Left ventricle myocardium inferior (tissue), 1 donor: ENCODE measurements around the gene SULF2. TPM values are rescaled to one million over a fixed set of nuclear protein-coding genes. Genes with fewer than 3 reads are reported as not detected.

ENCODE experiments used
- DNase-seq: peaks from one replicate; pipeline ENCODE4 v3.0.0-alpha.2; 2020
- H3K27ac ChIP-seq: fragments of 200-600 bp; replicated peaks from 2 replicates; pipeline ENCODE4 v1.8.0; 2021
- H3K27me3 ChIP-seq: fragments of 200-600 bp; 2 replicates; pipeline ENCODE4 v1.8.0; 2021; ENCODE audit warnings: low read depth
- H3K36me3 ChIP-seq: fragments of 200-600 bp; 2 replicates; pipeline ENCODE4 v1.8.0; 2021
- H3K4me1 ChIP-seq: fragments of 200-600 bp; 2 replicates; pipeline ENCODE4 v1.8.0; 2021
- H3K4me3 ChIP-seq: fragments of 200-600 bp; 2 replicates; pipeline ENCODE4 v1.8.0; 2021; ENCODE audit warnings: mild to moderate bottlenecking, moderate library complexity
- H3K9me3 ChIP-seq: fragments of 200-600 bp; replicated peaks from 2 replicates; pipeline ENCODE4 v1.8.0; 2021
- CTCF ChIP-seq: fragments of 200-600 bp; IDR thresholded peaks from 2 replicates; pipeline ENCODE4 v1.8.0; 2021; ENCODE audit warnings: antibody characterized with exemption, mild to moderate bottlenecking, borderline replicate concordance
- intact Hi-C: fragments of 100-400 bp; cut with micrococcal nuclease; formaldehyde crosslinking; loops from one replicate; pipeline ENCODE4 v1.11.0; 2022
- total RNA-seq: library from RNA; stranded (reverse); fragmentation: NEBNext Ultra II Directional; extraction: Animal tissue kit (Norgen Biotek cat#: 25700); gene quantifications from one replicate; pipeline ENCODE4 v1.2.1, GENCODE V29; 2021
- donor health status: DM: no; HTN: yes; CAD: no; lungs with severe emphysema.

SULF2 gene
- total RNA-seq, 1 donor from 2014 or later = 40.7 TPM

GRCh38 chr20:47818996-47819609 lies 33.8 kb upstream of the SULF2 start:
- H3K4me3 ChIP-seq = no peak overlapping the region
- peaks cover 98% of the 10 kb centered on the region for H3K27me3 ChIP-seq
- H3K36me3 ChIP-seq = no peaks in the 10 kb centered on the region
- TF ChIP-seq CTCF = no peak
- peaks cover 10% of the 10 kb centered on the region for H3K9me3 ChIP-seq
- intact Hi-C loops = no loop called here
- no peak overlapping the region for H3K27ac ChIP-seq
- no peak for DNase-seq
- H3K4me1 ChIP-seq = no peaks in the 10 kb centered on the region

- Histone ChIP-seq H3K36me3 (no peaks in the 10 kb centered on the region), H3K27me3 (peaks cover 99% of the 10 kb centered on the region), H3K4me3 (no peak overlapping the region), H3K4me1 (no peaks in the 10 kb centered on the region), H3K27ac (no peak overlapping the region), H3K9me3 (peaks cover 17% of the 10 kb centered on the region)
- DNase-seq = no peak
- no peak for TF ChIP-seq CTCF
- intact Hi-C loops = no loop called here
These were observed 33.2 kb upstream of the SULF2 start for GRCh38 chr20:47818466-47818865.

- no peak for DNase-seq
- Histone ChIP-seq H3K9me3 (peaks cover 21% of the 10 kb centered on the region), H3K27ac (no peak overlapping the region), H3K27me3 (peaks cover 98% of the 10 kb centered on the region), H3K36me3 (no peaks in the 10 kb centered on the region), H3K4me1 (no peaks in the 10 kb centered on the region), H3K4me3 (no peak overlapping the region)
- intact Hi-C loops = no loop called here
- TF ChIP-seq CTCF = no peak
These were observed 32.7 kb upstream of the SULF2 start for GRCh38 chr20:47818016-47818415.

GRCh38 chr20:47817573-47817972 lies 32.3 kb upstream of the SULF2 start:
- H3K27ac ChIP-seq = no peak overlapping the region
- H3K9me3 ChIP-seq = peaks cover 25% of the 10 kb centered on the region
- H3K36me3 ChIP-seq = no peaks in the 10 kb centered on the region
- no peak for DNase-seq
- H3K27me3 ChIP-seq = peaks cover 98% of the 10 kb centered on the region
- no peak overlapping the region for H3K4me3 ChIP-seq
- no peaks in the 10 kb centered on the region for H3K4me1 ChIP-seq
- TF ChIP-seq CTCF = no peak
- intact Hi-C loops = no loop called here

GRCh38 chr20:47816487-47817451 lies 31.5 kb upstream of the SULF2 start:
- no peak overlapping the region for H3K27ac ChIP-seq
- no peaks in the 10 kb centered on the region for H3K36me3 ChIP-seq
- H3K4me1 ChIP-seq = no peaks in the 10 kb centered on the region
- no peak overlapping the region for H3K4me3 ChIP-seq
- DNase-seq = no peak
- TF ChIP-seq CTCF = no peak
- H3K9me3 ChIP-seq = peaks cover 25% of the 10 kb centered on the region
- intact Hi-C loops = no loop called here
- H3K27me3 ChIP-seq = peaks cover 98% of the 10 kb centered on the region
